Upper lobe of left lung (tissue), 4 donors: ENCODE measurements around the gene SPRTN.

Source experiments
- EP300 ChIP-seq, 4 donors: sonication (generic); formaldehyde crosslinking; IDR thresholded peaks; one replicate each; pipeline ENCODE4 v1.5.1; 2017; ENCODE audit warnings: antibody characterized with exemption in 4 of 4, control low read depth in 2 of 4
- POLR2A ChIP-seq, 4 donors: fragments of 450-650 bp; IDR thresholded peaks; one replicate each; pipeline ENCODE4 v1.5.1; 2016 to 2017; ENCODE audit warnings: antibody characterized with exemption in 4 of 4, mild to moderate bottlenecking in 2 of 4
- TF ChIP-seq, protein P1 (sequence below), 6 experiments: fragments of 450-650 bp in 4 of 6; fragments of 200-600 bp in 2 of 6; sonication (generic) in 2 of 6; IDR thresholded peaks; one replicate each; pipeline ENCODE4 v1.5.1; 2016 to 2019; ENCODE audit warnings: antibody characterized with exemption in 6 of 6

DNA sequence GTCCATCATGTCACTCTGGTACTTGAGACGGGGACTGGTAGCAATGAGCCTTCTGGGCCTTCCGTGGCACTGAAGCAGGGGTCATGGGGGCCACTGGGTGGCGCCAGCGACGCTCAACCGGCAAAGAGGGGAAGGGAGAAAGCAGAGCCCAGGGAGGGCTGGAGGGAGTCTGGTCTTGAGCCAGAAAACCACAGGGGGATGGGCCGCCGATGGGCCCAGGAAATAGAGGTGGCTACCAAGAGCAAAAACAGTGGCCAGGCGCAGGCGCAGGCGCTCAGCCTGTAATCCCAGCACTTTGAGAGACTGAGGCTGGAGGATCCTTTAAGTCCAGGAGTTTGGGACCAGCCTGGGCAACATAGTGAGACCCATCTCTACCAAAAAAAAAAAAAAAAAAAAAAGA is 22.2 kb upstream of the SPRTN start:
- TF ChIP-seq, protein P1, sequence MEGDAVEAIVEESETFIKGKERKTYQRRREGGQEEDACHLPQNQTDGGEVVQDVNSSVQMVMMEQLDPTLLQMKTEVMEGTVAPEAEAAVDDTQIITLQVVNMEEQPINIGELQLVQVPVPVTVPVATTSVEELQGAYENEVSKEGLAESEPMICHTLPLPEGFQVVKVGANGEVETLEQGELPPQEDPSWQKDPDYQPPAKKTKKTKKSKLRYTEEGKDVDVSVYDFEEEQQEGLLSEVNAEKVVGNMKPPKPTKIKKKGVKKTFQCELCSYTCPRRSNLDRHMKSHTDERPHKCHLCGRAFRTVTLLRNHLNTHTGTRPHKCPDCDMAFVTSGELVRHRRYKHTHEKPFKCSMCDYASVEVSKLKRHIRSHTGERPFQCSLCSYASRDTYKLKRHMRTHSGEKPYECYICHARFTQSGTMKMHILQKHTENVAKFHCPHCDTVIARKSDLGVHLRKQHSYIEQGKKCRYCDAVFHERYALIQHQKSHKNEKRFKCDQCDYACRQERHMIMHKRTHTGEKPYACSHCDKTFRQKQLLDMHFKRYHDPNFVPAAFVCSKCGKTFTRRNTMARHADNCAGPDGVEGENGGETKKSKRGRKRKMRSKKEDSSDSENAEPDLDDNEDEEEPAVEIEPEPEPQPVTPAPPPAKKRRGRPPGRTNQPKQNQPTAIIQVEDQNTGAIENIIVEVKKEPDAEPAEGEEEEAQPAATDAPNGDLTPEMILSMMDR (IDR thresholded peaks at IDR 0.05): peak in 5 of 6 experiments; percentile 32 to 49 (median 33)
- no peak for TF ChIP-seq POLR2A (IDR thresholded peaks at IDR 0.05)
- no peak for TF ChIP-seq EP300 (IDR thresholded peaks at IDR 0.05)
